ENCODE data around the gene CDHR4. TPM values are rescaled to one million over a fixed set of nuclear protein-coding genes. Genes with fewer than 3 reads are reported as not detected.

Gene CDHR4
- total and polyA plus RNA-seq, 2 donors (not counting 1 experiment from before 2014, with no cell fraction given): 0.18 to 0.32 TPM

- no peaks in the 10 kb centered on the region for H3K79me2 ChIP-seq (ENCODE audit: control insufficient read depth, insufficient read depth, low read length)
- H2AFZ ChIP-seq (ENCODE audit: insufficient read depth, low read depth, low read length, poor library complexity, severe bottlenecking): no peak overlapping the region
- Mint-ChIP-seq H3K4me1 (peaks cover 4% of the 10 kb centered on the region), H3K27ac (no peak overlapping the region), H3K4me3 (no peak overlapping the region), H3K9me3 (ENCODE audit: insufficient read depth) (no peaks in the 10 kb centered on the region), H3K27me3 (no peaks in the 10 kb centered on the region)
- H3K27ac ChIP-seq (ENCODE audit: low read length in 2 of 2): no peak overlapping the region
- H4K20me1 ChIP-seq (ENCODE audit: control insufficient read depth, insufficient read depth, low read length, poor library complexity, severe bottlenecking): no peaks in the 10 kb centered on the region
- no peak overlapping the region for H3K9ac ChIP-seq (ENCODE audit: low read length)
- peaks cover 0 to 8% of the 10 kb centered on the region in 2 experiments for H3K36me3 ChIP-seq (replicated peaks in 1 of 2; ENCODE audit: control extremely low read depth in 1 of 2, control insufficient read depth in 1 of 2, extremely low read depth in 1 of 2, insufficient read depth in 2 of 2, low read length in 1 of 2)
- no peak for TF ChIP-seq CTCF (IDR thresholded peaks at IDR 0.05)
- TF ChIP-seq EZH2 (IDR thresholded peaks at IDR 0.05; ENCODE audit: borderline replicate concordance, insufficient read depth, low read depth, low read length, poor library complexity, severe bottlenecking): no peak
- H3K9me3 ChIP-seq (ENCODE audit: control extremely low read depth in 1 of 3, control insufficient read depth in 2 of 3, insufficient read depth in 1 of 3, low read length in 2 of 3): no peaks in the 10 kb centered on the region
- CTCF ChIA-PET: interaction anchor here (0.8 to 17.8 kb wide), 9 partner anchors 10 to 384 kb away, joined by 3 to 547 read pairs (median 5); partner anchors contain the start of genes CDHR4 and INKA1
- H3K27me3 ChIP-seq (replicated peaks in 1 of 4; ENCODE audit: control extremely low read depth in 1 of 4, control insufficient read depth in 3 of 4, insufficient read depth in 4 of 4, low read length in 3 of 4): no peaks in the 10 kb centered on the region
- POLR2A ChIA-PET: interaction anchor here (4.8 kb wide), 1 partner anchor 37 kb away, joined by 99 read pairs; the partner anchor contains the start of gene INKA1
- DNase-seq: no peak
- H3K4me1 ChIP-seq (ENCODE audit: control insufficient read depth in 2 of 2, insufficient read depth in 2 of 2, low read length in 2 of 2): peaks cover 0 to 5% of the 10 kb centered on the region in 2 donors
- 98% methylated on average over 7 of the region's 7 CpGs for WGBS (ENCODE audit: insufficient coverage)
- no peak for ATAC-seq (ENCODE audit: low read depth)
- H3K4me3 ChIP-seq (ENCODE audit: control extremely low read depth in 1 of 5, extremely low read depth in 1 of 5, insufficient read depth in 1 of 5, low read depth in 2 of 5, low read length in 4 of 5): no peak overlapping the region
- no peak overlapping the region for H3K4me2 ChIP-seq (replicated peaks; ENCODE audit: low read depth, low read length, poor library complexity, severe bottlenecking)
- intact Hi-C loops (cut with micrococcal nuclease): no loop called here
Observed at GRCh38 chr3:49841806-49842205, 42.1 kb upstream of the CDHR4 start.

GRCh38 chr3:49841126-49841696 is 41.5 kb upstream of the CDHR4 start:
- H3K27ac Mint-ChIP-seq: no peak overlapping the region
- Histone ChIP-seq H3K4me3 (ENCODE audit: control extremely low read depth in 1 of 5, extremely low read depth in 1 of 5, insufficient read depth in 1 of 5, low read depth in 2 of 5, low read length in 4 of 5) (no peak overlapping the region), H3K27me3 (replicated peaks in 1 of 4; ENCODE audit: control extremely low read depth in 1 of 4, control insufficient read depth in 3 of 4, insufficient read depth in 4 of 4, low read length in 3 of 4) (no peaks in the 10 kb centered on the region), H3K4me2 (replicated peaks; ENCODE audit: low read depth, low read length, poor library complexity, severe bottlenecking) (no peak overlapping the region), H3K79me2 (ENCODE audit: control insufficient read depth, insufficient read depth, low read length) (no peaks in the 10 kb centered on the region), H3K9me3 (ENCODE audit: control extremely low read depth in 1 of 3, control insufficient read depth in 2 of 3, insufficient read depth in 1 of 3, low read length in 2 of 3) (no peaks in the 10 kb centered on the region), H3K27ac (ENCODE audit: low read length in 2 of 2) (no peak overlapping the region), H3K4me1 (ENCODE audit: control insufficient read depth in 2 of 2, insufficient read depth in 2 of 2, low read length in 2 of 2) (peaks cover 0 to 5% of the 10 kb centered on the region in 2 donors), H3K36me3 (replicated peaks in 1 of 2; ENCODE audit: control extremely low read depth in 1 of 2, control insufficient read depth in 1 of 2, extremely low read depth in 1 of 2, insufficient read depth in 2 of 2, low read length in 1 of 2) (peaks cover 0 to 8% of the 10 kb centered on the region in 2 experiments), H3K9ac (ENCODE audit: low read length) (no peak overlapping the region), H2AFZ (ENCODE audit: insufficient read depth, low read depth, low read length, poor library complexity, severe bottlenecking) (peak overlapping the region; percentile 32), H4K20me1 (ENCODE audit: control insufficient read depth, insufficient read depth, low read length, poor library complexity, severe bottlenecking) (no peaks in the 10 kb centered on the region)
- intact Hi-C loops (cut with micrococcal nuclease): no loop called here
- ChIA-PET CTCF (interaction anchor here (0.8 to 17.8 kb wide), 8 partner anchors 12 to 384 kb away, joined by 3 to 547 read pairs (median 6); partner anchors contain the start of genes CDHR4, INKA1 and MON1A), POLR2A (interaction anchor here (4.8 kb wide), 1 partner anchor 37 kb away, joined by 99 read pairs; the partner anchor contains the start of gene INKA1)
- no peaks in the 10 kb centered on the region for H3K27me3 Mint-ChIP-seq
- peaks cover 4% of the 10 kb centered on the region for H3K4me1 Mint-ChIP-seq
- no peak overlapping the region for H3K4me3 Mint-ChIP-seq
- peak; percentile 34 for ATAC-seq (ENCODE audit: low read depth)
- peak; percentile 35 for DNase-seq
- no peaks in the 10 kb centered on the region for H3K9me3 Mint-ChIP-seq (ENCODE audit: insufficient read depth)
- TF ChIP-seq EZH2 (IDR thresholded peaks at IDR 0.05; ENCODE audit: borderline replicate concordance, insufficient read depth, low read depth, low read length, poor library complexity, severe bottlenecking) (no peak), CTCF (IDR thresholded peaks at IDR 0.05) (no peak)

Measured in B cell (primary cell).